ENCODE data around the gene HES5.
"Not testable (repeated sequence)": the region's sequence is repeated elsewhere in the genome, so short reads cannot be mapped to it uniquely, and the experiment has no call there.

Gene HES5

GRCh38 chr1:2560299-2561073 is 30.4 kb upstream of the HES5 start:
- DNase-seq (ENCODE audit: low read depth in 2 of 2): no peak

GRCh38 chr1:2559509-2560298 is 29.6 kb upstream of the HES5 start:
- no peak for DNase-seq (ENCODE audit: low read depth in 2 of 2)

- DNase-seq (ENCODE audit: low read depth in 2 of 2): no peak
Observed at GRCh38 chr1:2558861-2559260, 28.8 kb upstream of the HES5 start.

- DNase-seq (ENCODE audit: low read depth in 2 of 2): no peak
Observed at GRCh38 chr1:2558420-2558819, 28.4 kb upstream of the HES5 start.

- DNase-seq (ENCODE audit: low read depth in 2 of 2): no peak
Observed at GRCh38 chr1:2557482-2558400, 27.7 kb upstream of the HES5 start.

DNA sequence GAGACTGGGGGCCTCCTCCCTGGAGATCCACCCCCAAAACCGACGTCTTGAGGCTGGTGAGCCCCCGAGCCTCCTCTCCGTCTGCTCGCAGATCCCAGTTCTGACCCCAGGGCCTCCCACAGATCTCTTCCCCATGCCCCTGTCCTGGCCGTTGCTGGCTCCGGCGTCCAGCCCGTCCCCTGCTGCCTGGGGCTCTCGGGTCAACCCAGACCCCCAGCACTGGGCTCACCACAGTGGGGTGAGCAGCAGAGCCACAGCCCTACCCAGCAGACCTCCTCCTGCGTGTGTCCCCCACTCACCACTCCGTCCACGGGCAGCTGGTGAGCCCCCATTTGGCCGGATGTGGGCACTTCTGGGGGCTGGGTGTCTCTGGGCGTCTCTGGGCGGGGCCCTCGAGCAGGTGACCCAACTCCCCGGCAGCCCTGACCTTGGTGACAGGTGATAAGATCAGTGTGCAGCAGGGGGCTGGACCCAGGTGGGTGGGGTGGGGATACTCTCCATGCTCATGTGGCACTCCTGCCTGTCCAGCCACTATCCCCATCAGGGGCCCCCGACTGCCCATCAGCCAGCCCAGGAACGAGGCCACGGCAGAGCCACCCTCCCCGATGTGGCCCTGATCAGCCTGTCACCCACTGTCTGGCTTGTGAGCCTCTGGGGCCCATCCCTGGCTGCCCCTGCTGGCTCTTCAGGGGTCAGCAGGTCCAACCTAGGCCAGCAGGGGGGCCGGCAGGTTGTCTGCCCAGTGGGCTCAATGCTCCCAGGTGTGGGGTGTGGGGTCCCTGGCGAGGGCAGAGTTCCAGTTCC is 26.8 kb upstream of the HES5 start:
- no peak for DNase-seq (ENCODE audit: low read depth in 2 of 2)

DNA sequence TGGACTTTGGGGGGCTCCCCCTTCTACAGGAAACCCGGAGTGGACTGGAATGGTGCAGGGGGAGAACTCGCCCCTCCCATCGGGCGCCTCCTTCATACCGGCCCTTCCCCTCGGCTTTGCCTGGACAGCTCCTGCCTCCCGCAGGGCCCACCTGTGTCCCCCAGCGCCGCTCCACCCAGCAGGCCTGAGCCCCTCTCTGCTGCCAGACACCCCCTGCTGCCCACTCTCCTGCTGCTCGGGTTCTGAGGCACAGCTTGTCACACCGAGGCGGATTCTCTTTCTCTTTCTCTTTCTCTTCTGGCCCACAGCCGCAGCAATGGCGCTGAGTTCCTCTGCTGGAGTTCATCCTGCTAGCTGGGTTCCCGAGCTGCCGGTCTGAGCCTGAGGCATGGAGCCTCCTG is 26.2 kb upstream of the HES5 start, which contains the start of gene TNFRSF14:
TNFRSF14 (plus strand) TSS at position 95 of the 401 bp plus-strand sequence; CDS start at position 389, 294 bp downstream.
- peak in 1 of 2 donors; percentile 64 for DNase-seq (ENCODE audit: low read depth in 2 of 2)

GRCh38 chr1:2555634-2556276 is 25.7 kb upstream of the HES5 start:
- no peak for DNase-seq (ENCODE audit: low read depth in 2 of 2)

DNA sequence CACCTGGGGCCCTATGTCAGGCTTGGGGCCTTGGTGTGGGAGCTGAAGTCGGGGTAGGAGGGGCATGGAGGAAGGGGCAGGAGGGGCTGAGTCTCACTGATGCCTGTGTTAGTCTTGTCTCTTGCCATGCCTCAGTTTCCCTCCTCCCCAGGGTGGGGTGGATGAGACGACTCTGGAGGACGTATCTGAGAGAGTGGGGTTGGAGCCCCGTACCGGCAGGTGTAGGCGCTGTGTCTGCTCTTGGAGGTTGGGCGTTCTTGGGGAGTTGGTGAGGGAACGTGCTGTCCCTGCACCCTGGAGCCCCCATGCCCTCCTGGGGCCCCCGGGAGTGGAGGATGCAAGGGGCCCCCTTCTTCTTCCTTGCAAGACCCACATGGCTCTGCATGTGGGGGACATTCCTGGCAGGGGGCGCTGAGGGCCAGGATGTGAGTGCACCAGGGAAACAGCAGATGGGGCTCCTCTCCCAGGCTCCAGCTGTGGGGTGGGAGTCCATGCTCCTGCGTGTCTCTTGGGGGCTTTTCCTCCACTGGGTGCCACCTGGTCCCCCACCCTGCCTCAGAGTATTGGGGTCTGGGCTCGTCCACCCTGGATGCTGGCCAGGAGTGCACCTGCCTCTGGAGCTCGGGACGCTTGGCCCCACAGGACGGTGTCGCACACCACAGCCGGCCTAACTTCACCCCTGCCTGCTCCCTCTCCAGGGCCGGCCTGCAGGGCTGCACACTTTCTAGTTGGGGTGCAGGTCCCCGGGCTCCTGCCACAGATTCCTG is 24.7 kb upstream of the HES5 start:
- no peak for DNase-seq (ENCODE audit: low read depth in 2 of 2)

GRCh38 chr1:2553871-2554620 is 24.0 kb upstream of the HES5 start:
- DNase-seq (ENCODE audit: low read depth in 2 of 2): no peak

DNA sequence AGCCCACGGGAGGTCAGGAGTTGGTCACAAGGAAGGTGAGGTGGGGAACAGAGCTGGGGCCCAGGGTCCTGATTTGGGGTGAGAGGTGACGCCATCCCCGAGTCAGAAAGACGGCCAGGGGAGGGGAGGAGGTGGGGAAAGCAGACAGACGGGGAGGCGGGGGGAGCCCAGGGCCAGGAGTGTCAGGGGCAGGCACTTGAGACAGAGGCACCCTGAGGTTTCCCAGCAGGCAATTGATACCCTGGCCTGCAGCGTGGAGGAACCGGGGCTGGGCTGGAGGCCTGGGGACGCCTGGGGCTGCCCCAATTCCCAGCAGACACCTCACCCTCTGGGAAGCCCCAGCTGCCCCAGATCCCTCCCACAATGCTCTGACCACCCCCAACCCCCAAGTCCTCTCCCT is 23.0 kb upstream of the HES5 start:
- DNase-seq (ENCODE audit: low read depth in 2 of 2): not testable (repeated sequence)

DNA sequence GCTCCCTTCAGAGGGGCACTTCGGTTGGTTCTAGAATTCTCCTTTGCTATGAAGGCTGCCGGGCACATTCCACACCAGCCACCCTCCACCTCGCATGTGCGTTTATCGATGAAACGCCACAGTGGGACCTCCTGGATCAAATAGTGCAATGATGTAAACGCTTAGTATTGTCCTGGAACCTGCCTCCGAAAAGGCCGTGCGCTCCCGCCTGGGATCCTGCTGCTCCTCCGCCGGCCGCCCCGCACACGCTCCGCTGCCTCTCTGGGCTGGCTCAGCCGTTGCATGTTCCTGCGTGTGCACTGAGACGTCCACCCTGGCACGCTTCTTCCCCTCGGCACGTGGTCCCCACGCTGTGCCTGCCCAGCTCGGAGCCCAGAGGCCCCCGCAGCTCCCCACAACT is 22.1 kb upstream of the HES5 start:
- no peak for DNase-seq (ENCODE audit: low read depth in 2 of 2)

GRCh38 chr1:2551544-2551943 is 21.5 kb upstream of the HES5 start:
- DNase-seq (ENCODE audit: low read depth in 2 of 2): not testable (repeated sequence)

DNA sequence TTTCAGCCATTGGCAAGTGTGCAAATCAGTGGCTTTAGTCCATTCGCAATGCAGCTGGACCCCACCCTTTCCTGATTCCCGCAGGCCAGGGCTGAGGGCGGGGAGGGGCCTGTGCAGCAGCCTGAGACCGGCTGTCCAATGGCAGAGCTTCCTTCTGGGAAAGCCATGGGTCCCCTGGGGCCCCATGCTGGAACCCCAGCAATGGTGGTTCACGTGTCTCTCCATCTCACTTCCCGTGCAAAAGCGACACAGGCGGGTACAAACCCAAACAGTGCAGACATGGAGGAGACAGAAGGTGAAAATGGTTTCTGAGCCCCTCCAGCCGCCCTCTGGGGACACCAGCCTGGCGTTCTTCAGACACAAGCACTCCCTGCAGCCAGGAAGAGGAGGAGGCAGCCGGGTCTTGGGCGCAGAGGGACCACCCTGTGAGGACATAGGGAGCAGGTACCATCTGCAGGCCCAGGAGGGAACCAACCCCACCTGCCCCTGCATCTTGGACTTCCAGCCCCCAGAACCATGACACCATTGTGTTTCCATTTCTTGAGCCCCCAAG is 20.3 kb upstream of the HES5 start:
- DNase-seq (ENCODE audit: low read depth in 2 of 2): not testable (repeated sequence)

DNA sequence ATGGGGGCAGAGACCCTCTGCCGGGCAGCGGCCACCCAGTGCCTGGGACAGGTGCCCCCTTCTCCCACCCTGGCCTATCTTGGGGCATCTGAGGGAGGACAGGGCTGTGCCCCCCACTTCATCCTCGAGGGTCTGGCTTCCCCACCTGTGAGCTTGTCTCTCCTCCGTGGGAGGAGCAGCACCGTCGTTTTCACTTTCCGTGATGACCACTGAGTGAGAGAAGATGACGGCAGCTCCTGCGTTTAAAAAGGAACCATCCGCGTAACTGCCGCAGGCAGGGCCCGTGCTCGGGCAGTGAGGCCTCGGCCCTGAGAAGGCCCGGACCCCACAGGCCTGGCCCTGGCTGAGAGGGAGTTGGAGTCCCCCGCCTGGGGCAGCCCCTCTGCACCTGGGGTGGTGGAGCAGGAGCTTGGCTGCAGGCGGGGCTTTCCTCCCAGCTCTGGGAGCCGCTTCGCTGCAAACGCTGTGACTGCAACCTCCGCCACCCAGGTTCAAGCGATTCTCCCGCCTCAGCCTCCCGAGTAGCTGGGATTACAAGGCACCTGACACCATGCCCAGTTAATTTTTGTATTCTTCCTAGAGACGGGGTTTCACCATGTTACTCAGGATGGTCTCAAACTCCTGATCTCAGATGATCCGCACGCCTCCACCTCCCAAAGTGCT is 19.4 kb upstream of the HES5 start:
- DNase-seq (ENCODE audit: low read depth in 2 of 2): not testable (repeated sequence)

DNA sequence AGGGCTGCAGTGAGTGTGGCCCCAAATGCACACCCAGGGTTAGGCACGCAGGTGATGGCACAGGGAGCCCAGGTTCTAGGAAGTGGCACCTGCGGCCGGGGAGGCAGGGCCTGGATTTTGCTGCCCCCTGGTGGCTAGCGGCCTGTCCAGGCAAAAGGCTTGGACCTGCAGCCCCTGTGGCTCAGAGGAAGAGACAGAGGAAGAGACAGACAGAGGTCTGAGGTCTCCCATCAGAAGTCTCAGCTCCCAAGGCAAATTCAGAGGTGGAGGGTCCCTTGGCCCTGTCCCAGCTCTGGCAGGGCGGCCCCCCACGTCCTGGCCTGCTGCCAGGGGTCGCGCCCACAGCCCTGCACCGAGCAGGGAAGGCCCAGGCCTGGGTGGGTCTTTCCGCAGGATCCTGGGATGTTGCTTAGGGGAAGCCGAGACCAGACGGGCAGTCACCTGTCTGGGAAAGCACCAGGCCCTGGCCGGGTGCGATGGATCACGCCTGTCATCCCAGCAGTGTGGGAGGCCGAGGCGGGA is 18.1 kb upstream of the HES5 start:
- peak in 1 of 2 donors; percentile 71 for DNase-seq (ENCODE audit: low read depth in 2 of 2)

GRCh38 chr1:2547210-2548067 is 17.4 kb upstream of the HES5 start:
- no peak for DNase-seq (ENCODE audit: low read depth in 2 of 2)
